Brain microvascular endothelial cell (primary cell): Measurements from ENCODE around the gene POFUT2.
A peak's percentile ranks its signal among the peaks of the same experiment; 100 is the strongest.

ENCODE experiments used
- DNase-seq: peaks from one replicate; pipeline ENCODE4 v3.0.0-alpha.2; 2020
- H3K27ac ChIP-seq: fragments of 250-450 bp; sonication (Bioruptor Pico); 2 replicates; pipeline ENCODE4 v1.5.1; 2020; ENCODE audit warnings: mild to moderate bottlenecking, moderate library complexity
- H3K27me3 ChIP-seq: fragments of 250-450 bp; sonication (Bioruptor Pico); replicated peaks from 2 replicates; pipeline ENCODE4 v1.5.1; 2020; ENCODE audit warnings: mild to moderate bottlenecking
- H3K36me3 ChIP-seq: fragments of 250-450 bp; sonication (Bioruptor Pico); replicated peaks from 2 replicates; pipeline ENCODE4 v1.5.1; 2020; ENCODE audit warnings: mild to moderate bottlenecking
- H3K4me3 ChIP-seq: 2 replicates; pipeline ENCODE4 v1.5.1; 2011; ENCODE audit warnings: low read depth, mild to moderate bottlenecking, control low read depth, low read length, moderate library complexity
- CTCF ChIP-seq: IDR thresholded peaks from 2 replicates; pipeline ENCODE4 v1.5.1; 2011; ENCODE audit warnings: low read depth, mild to moderate bottlenecking, moderate library complexity, low read length, control low read depth, inconsistent platforms; ENCODE audit errors: missing control alignments
- in situ Hi-C: cut with HindIII; loops from 2 replicates; pipeline ENCODE4 v1.10.0; 2017; ENCODE audit warnings: low sequenced_read_pairs, low pct_ligation_motif_present

The POFUT2 gene

GRCh38 chr21:45327441-45328197 lies 39.9 kb upstream of the POFUT2 start:
- no peak overlapping the region for H3K4me3 ChIP-seq
- no peak overlapping the region for H3K27ac ChIP-seq
- no peaks in the 10 kb centered on the region for H3K27me3 ChIP-seq
- DNase-seq = no peak
- in situ Hi-C loops = no loop called here
- TF ChIP-seq CTCF = no peak
- H3K36me3 ChIP-seq = no peaks in the 10 kb centered on the region

- TF ChIP-seq CTCF = no peak
- Histone ChIP-seq H3K27me3 (no peaks in the 10 kb centered on the region), H3K4me3 (no peak overlapping the region), H3K36me3 (no peaks in the 10 kb centered on the region), H3K27ac (no peak overlapping the region)
- in situ Hi-C loops = no loop called here
- no peak for DNase-seq
Observed at GRCh38 chr21:45326891-45327440, 39.3 kb upstream of the POFUT2 start.

- in situ Hi-C loops = no loop called here
- no peak for TF ChIP-seq CTCF
- Histone ChIP-seq H3K4me3 (no peak overlapping the region), H3K27me3 (no peaks in the 10 kb centered on the region), H3K27ac (no peak overlapping the region), H3K36me3 (no peaks in the 10 kb centered on the region)
- DNase-seq = no peak
Observed at GRCh38 chr21:45326169-45326851, 38.6 kb upstream of the POFUT2 start.

- H3K4me3 ChIP-seq = no peak overlapping the region
- H3K36me3 ChIP-seq = no peaks in the 10 kb centered on the region
- H3K27me3 ChIP-seq = no peaks in the 10 kb centered on the region
- DNase-seq = no peak
- in situ Hi-C loops = no loop called here
- TF ChIP-seq CTCF = no peak
- H3K27ac ChIP-seq = no peak overlapping the region
Observed at GRCh38 chr21:45325206-45326168, 37.8 kb upstream of the POFUT2 start.

- Histone ChIP-seq H3K27me3 (no peaks in the 10 kb centered on the region), H3K36me3 (no peaks in the 10 kb centered on the region), H3K4me3 (no peak overlapping the region), H3K27ac (no peak overlapping the region)
- no peak for DNase-seq
- peak; percentile 37 for TF ChIP-seq CTCF
- in situ Hi-C loops = no loop called here
Observed at GRCh38 chr21:45324489-45325205, 37.0 kb upstream of the POFUT2 start.
